ENCODE data around the gene DFFA.
"Not testable (repeated sequence)": the region's sequence is repeated elsewhere in the genome, so short reads cannot be mapped to it uniquely, and the experiment has no call there.

The DFFA gene

GRCh38 chr1:10504249-10504648 lies 31.9 kb upstream of the DFFA start:
- no peak for DNase-seq

DNA sequence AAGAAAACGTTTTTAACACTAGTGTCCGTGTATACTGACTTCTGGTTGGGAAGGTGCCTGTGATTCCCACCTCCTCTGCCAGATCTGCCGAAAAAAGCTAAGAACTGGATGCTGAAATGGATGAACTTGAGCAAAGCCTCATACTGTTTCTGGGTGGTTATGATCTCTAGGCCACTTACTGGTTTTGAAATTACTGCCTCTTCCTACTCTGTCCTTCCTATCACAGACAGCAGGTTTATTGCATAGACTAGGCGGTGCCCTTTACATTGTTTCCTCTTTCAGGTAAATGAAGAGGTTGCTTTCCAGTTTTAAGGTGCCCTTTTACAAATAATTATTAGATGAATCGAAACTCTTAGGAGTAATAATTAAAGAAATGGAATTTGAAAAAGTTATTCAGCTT lies 29.9 kb upstream of the DFFA start:
- DNase-seq = no peak

GRCh38 chr1:10498231-10498630 lies 25.9 kb upstream of the DFFA start:
- no peak for DNase-seq

DNA sequence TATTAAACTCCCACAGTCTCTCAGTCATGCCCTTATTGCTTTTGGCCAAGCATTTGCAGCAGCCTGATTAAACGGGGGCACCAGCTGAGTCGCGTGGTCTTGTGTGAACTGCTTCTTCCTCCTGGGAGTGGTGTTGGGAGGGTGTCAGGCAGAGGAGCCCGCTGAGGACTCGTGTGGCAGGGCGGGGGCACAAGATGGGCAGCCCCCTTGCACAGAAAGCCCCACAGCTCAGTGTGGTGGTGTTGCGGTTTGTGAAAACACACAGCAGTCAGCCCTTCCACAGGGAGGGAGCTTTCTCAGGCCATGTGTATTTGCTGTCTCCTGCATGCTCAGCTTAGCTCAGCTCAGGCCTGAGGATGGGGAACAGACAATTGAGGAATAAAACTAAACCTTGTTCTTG lies 24.8 kb upstream of the DFFA start:
- no peak for DNase-seq

GRCh38 chr1:10495952-10496351 lies 23.6 kb upstream of the DFFA start:
- DNase-seq = no peak

GRCh38 chr1:10495475-10495817 lies 23.1 kb upstream of the DFFA start:
- DNase-seq = no peak

DNA sequence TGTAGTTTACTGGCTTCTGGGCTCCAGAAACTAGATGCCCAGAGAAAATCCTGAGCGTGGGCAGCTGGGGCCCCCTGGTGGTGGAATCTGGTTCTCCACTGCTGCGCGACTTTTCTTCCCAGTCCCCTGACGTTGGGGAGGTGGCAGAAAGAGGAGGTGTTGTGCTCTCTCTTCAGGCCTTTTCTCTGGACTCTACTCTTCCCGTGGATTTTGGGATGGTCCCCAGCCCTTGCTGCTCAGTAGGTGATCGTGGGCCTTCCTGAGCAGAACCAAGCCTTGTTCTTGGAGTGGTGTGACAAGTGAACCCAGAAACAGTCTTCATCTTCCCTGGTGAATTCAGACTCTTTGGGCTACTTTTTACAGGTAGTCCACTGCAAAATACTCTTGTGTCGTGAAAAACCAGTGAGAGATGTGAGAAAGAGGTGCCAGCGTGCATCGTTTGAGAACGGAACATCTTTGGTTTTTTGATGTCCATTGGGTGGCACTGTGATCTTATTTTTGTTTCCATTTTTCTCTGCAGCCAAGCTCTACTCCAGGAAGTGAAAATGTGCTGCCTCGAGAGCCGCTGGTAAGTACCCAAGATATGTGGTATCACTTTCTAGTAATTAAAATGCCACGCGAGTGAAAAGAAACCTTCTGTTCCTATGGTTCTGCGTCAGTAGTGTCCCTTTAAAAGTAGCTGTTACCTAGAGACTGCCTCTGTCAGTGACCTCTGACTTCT lies 22.6 kb upstream of the DFFA start:
- peak; percentile 63 for DNase-seq

- no peak for DNase-seq
These were observed 22.1 kb upstream of the DFFA start for GRCh38 chr1:10494418-10494753.

GRCh38 chr1:10490286-10490970 lies 18.1 kb upstream of the DFFA start:
- no peak for DNase-seq

DNA sequence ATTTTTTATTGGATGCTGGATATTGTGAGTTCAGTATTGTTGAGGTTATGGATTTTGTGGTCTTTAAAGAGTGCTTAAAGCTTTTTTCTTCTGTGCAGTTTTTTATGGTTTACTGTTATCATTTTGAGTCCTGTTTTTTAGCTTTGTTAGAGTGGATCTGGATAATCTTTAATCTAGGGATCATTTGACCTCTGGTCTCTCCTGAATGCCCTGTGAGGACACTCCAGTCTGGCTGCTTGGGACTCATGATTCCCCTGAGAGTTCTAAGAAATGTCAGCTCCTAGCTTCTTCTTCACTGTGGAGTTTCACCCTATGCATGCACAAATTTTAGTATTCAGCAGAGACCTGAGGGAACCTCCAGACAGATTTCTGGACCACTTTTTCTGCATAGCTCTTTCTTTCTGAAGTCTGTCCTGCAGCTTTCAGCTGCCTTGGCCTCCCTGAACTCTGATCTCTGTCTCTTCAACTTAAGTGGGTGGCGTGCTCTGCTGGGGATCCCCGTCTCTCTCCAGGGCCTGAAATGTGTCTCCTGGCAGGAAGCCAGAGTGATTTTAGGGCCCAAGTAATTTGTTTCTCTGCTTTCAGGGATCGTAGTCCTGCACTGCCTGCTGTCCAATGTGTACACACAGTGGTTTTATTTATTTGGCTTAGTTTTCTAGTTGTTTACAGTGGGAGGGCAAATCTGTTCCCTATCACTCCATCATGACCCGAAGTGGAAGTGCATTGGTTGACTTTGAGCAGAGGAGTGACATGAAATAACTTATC lies 17.1 kb upstream of the DFFA start:
- DNase-seq = no peak

DNA sequence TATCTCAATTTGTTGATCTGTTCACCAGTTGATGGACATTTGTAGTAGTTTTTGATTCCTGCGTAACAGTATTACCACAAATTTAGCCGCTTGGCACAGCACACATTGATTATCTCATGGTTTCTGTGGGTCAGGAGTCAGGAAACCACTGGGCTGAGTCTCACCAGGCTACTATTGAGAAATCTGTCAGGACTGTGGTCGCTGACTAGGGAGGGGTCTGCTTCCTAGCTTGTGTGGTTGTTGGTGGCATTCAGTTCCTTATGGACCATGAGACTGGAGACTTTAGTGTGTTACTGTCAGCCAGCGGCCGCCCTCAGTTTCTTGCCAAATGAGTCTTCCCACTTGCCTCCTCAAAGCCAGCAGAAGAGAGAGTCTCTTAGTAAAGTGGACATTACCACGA lies 12.2 kb upstream of the DFFA start:
- no peak for DNase-seq

DNA sequence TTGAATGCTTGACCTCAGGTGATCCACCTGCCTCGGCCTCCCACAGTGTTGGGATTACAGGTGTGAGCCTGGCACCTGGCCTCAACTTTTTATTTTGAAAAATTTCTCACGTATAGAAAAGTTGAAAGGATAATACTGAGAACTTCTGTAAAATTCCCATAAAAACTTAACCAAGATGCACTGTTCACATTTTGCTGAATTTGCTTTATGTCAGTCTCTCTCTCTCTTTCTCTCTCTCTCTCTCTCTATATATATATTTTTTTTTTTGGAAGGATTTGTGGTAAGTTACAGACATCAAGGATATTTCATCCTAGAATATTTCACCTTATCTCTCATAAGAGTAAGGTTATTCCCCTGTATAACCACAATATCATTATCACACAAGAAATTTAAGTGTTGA lies 8.3 kb upstream of the DFFA start:
- DNase-seq = no peak

- no peak for DNase-seq
These were observed 7.0 kb upstream of the DFFA start for GRCh38 chr1:10479296-10479695.

- DNase-seq = no peak
These were observed 3.2 kb upstream of the DFFA start for GRCh38 chr1:10475510-10475909.

DNA sequence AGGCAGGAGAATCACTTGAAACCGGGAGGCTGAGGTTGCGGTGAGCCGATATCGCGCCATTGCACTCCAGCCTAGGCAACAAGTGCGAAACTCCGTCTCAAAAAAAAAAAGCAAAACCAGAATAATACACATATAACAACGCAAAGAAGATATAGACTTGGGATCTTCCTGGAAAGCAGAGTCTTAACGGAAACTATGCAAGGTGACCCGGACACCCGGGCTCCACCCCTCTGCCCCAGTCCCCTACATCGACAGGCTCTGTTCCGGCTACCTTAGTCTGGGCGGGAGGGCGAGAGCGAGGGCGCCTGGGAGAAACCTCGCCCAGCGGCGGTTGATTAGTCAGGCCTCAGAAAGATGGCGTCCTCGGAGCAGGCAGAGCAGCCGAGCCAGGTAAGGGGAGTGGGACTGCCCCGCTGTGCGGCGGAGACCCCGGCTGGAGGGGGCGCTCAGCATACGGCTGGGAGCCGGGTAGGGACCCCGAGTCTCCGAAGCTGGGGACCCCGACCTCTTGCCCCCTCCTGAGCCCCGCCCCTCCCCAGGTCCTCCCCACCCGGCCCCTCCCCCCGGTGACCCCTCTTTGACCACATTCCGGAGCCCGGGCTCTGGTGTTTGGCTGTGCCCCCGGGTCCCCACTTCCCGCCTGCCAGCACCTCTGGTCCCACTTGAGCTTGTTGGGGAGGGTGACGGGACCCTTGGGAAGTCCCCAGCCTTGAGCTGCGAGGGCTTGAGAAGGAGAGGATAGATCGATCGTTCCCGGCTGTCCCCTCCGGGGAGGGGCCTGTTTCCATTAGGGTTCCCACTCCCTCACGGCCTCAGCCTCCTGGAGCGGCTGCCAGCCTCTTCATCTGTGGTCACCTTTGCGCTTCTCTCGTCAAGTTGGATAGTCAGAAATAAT lies 2.5 kb upstream of the DFFA start, which contains the start of gene PEX14:
TSS of gene PEX14 (plus strand) at position 338 of the 895 bp plus-strand sequence. CDS start at position 355, 17 bp downstream.
- DNase-seq = peak; percentile 86

- DNase-seq = not testable (repeated sequence)
These were observed 1.9 kb upstream of the DFFA start for GRCh38 chr1:10474309-10474612.

GRCh38 chr1:10473145-10473765 lies 926 bp upstream of the DFFA start:
- no peak for DNase-seq

- no peak for DNase-seq
These were observed 714 bp downstream of the DFFA start for GRCh38 chr1:10471411-10472219.

- DNase-seq = no peak
These were observed 2.3 kb downstream of the DFFA start for GRCh38 chr1:10470043-10470442.

DNA sequence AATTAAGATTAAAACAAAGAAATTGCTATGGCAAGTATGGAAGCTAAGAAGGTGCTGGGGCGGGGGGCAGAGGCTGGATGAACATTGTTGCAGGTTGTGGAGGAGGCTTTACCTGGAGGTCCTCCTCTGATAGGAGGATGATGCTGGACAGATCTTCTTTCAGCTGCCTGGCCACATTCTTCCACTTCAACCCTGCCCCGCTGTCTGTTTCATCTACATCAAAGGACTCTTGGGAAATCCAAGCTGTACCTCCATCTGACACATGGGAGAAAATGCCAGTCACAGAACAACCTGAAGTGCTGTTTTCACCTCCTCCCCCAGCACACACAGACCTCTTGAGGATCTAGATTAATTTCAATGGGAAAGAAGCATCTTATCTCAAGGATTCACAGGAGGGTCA lies 5.3 kb downstream of the DFFA start:
- DNase-seq = no peak

DNA sequence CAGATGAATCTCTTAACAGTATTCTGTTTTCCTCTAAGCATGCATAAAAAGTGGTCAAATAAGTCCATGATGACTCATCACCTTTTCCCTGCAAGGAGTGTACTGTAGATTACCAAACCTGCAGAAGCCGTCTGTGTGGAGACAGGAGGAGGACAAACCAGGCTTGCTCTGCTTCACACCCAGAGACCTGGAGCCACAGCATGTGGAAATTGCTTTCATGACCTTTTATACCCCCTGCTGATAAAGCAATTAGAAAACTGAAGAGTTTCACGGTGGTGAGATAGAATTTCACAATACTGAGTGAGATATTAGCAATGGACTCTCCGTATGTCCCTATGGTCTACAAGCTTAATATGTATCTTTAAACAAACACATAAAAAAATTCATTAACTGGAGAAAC lies 13.1 kb downstream of the DFFA start:
- no peak for DNase-seq

DNA sequence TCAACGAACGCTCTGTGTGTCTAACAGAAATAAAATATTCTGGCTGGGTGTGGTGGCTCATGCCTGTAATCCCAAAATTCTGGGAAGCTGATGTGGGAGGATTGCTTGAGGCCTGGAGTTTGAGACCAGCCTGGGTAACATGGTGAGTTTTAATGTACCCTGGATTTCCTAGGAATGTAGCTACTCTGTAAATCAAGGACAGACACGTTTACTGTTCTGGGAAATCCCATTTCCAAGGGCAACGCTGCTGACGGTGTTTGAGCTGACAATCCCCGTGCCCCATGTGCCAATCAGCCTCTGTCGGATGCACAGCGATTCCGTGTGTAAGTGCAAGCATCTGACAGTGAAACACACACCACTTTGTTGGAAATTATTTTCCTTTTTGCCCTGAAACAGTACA lies 14.5 kb downstream of the DFFA start:
- DNase-seq = no peak
